ENCODE results near the gene MRPS18B.

The MRPS18B gene

GRCh38 chr6:30617565-30618269, at the start of gene MRPS18B:
Gene MRPS18B, plus strand, starts transcription at chr6:30617840. Its CDS starts 26 bp downstream, at chr6:30617866.
- peak; percentile 94 for DNase-seq (ENCODE audit: low spot score)

DNA sequence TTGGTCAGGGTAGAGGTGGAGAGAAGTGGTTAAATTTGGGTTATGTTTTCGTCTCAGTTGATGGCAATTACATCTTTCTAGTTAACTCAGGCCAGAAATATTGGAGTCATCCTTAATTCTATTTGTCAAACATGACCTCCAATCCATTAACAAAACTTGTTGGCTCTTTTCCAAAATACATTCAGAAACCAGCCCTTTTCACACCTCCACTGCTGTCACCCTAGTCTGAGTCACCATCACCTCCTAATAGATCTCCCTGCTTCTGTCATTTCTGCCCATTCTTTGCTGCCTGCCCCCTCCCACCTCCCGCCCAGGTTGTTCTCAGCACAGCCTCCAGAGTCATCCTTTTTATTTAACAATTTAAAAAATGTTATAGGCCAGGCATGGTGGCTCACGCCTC, 49.4 kb upstream of the MRPS18B start:
- no peak for DNase-seq (ENCODE audit: low spot score)

DNA sequence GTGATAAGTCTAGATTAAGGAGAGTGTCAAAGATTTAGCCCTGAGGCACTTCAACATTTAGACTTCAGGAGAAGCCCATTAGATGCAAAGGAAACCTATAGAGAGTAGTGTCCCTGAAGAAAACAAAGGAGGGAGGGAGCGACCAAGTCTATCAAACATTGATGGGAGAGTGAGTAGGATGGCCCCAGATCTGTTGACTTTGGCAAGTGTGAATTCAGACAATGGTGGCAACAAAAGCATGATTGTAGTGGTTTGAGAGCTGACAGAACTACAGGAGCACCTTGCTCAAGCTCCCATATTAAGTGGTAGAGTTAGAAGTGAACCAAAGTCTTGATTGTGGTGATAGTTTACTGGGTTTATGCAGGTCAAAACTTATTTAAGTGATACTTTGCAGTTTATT, 47.4 kb upstream of the MRPS18B start:
- no peak for DNase-seq (ENCODE audit: low spot score)

- DNase-seq (ENCODE audit: low spot score), result peak; percentile 30
Observed at GRCh38 chr6:30570740-30571074, 46.9 kb upstream of the MRPS18B start.

DNA sequence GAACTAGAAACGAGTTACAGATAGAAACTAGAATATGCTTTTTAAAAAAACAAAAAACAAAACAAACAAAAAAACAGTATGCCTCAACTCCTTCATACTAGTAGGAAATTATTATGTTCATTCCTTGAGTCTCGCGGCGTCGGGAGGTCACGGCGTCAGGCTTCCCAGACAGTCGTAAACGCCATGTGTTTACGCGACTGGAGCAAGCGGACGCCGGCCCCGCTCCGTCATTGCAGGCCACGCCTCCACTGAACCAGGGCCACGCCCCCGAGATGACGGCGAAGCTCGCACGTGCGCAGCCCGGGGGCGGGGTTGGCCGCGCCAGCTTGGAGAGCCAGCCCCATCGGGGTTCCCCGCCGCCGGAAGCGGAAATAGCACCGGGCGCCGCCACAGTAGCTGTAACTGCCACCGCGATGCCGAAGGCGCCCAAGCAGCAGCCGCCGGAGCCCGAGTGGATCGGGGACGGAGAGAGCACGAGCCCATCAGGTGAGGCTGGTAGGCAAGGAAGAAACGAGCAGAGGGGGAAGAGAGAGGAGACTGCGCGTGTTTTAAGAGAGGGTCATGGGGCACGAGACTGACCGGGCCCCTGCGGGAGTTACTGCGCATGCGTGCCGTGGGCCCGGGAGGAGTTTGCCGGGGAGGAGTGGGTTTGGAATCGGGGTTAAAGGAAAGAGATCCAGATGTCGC, 46.4 kb upstream of the MRPS18B start, which contains the start of gene ABCF1:
Gene ABCF1 (plus strand): TSS at position 368 of the 687 bp plus-strand sequence. CDS start 46 bp downstream, at position 414.
- DNase-seq (ENCODE audit: low spot score), result peak; percentile 99

DNA sequence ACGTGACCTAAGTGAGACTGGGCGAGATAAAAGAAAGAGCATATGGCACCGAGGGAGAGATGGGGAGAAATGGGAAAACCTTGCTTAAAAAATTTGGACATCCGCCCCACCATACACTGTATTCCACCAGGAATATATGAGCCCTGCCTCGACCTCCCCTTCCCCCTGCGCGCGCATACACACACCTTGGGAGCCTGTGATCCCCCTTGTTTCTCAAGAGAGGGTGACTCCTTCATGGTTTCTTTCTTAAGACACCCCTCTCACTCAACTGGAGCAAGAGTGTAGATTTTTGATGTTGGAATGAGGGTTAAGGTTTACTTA, 45.9 kb upstream of the MRPS18B start:
- DNase-seq (ENCODE audit: low spot score), result no peak

- no peak for DNase-seq (ENCODE audit: low spot score)
Observed at GRCh38 chr6:30572148-30572547, 45.5 kb upstream of the MRPS18B start.

DNA sequence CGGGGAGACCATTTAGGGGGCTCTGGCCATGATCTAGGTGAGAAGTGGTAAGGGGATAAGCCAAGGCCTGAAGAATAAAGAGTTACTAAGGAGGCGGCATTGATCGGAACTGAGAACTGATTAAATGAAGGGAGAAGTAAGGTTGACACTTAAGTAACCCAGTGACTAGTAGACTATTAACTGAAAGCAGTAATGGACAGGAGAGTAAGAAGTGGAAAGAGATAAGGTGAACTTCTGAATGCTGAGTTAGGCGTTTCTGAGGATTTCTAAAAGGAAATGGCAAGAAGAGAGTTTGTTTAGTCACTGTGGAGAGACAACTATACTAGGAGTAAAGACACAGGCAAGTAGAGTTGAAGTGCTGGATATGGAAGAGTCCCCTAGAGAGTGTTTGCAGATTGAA, 44.5 kb upstream of the MRPS18B start:
- no peak for DNase-seq (ENCODE audit: low spot score)

DNA sequence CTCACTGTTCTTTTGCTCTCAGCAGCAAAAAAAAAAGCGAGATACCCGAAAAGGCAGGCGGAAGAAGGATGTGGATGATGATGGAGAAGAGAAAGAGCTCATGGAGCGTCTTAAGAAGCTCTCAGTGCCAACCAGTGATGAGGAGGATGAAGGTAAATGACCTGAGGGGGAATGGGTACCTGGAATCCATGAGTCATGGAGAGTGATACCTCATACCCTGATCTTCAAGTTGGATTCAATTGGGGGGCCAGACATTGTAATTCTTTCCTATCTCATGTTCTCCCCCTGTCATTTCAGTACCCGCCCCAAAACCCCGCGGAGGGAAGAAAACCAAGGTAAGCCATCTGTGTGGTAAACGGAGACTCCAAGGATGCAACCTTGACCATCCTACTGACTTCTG, 39.6 kb upstream of the MRPS18B start:
- DNase-seq (ENCODE audit: low spot score), result no peak

- DNase-seq (ENCODE audit: low spot score), result no peak
Observed at GRCh38 chr6:30583921-30584320, 33.7 kb upstream of the MRPS18B start.

DNA sequence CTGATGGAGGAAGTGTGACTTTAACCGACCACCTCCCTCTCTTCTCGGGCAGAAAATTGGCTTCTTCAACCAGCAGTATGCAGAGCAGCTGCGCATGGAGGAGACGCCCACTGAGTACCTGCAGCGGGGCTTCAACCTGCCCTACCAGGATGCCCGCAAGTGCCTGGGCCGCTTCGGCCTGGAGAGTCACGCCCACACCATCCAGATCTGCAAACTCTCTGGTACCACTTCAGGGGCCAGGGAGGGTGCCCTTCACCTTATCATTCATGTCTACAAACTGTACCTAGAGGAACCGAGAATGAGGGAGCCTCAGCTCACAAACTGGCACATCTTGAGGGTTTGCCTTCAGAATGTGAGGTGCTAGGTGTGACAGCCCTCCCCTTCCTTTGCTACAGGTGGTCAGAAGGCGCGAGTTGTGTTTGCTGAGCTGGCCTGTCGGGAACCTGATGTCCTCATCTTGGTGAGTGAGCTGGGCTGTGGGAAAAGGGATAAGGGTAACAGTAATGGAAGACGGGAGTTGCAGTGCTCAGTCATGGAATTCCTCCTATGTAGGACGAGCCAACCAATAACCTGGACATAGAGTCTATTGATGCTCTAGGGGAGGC, 27.8 kb upstream of the MRPS18B start:
- DNase-seq (ENCODE audit: low spot score), result no peak

- DNase-seq (ENCODE audit: low spot score), result no peak
Observed at GRCh38 chr6:30590509-30590908, 27.1 kb upstream of the MRPS18B start.

DNA sequence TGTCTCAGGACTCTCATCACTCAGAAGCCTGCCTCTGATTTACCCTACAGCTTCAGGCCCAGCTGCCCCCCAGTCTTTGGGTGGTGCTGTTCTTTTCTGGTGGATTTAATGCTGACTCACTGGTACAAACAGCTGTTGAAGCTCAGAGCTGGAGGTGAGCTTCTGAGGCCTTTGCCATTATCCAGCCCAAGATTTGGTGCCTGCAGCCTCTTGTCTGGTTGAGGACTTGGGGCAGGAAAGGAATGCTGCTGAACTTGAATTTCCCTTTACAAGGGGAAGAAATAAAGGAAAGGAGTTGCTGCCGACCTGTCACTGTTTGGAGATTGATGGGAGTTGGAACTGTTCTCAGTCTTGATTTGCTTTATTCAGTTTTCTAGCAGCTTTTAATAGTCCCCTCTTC, 26.6 kb upstream of the MRPS18B start:
- peak; percentile 52 for DNase-seq (ENCODE audit: low spot score)

GRCh38 chr6:30592287-30592686, 25.4 kb upstream of the MRPS18B start:
- DNase-seq (ENCODE audit: low spot score), result no peak

- peak; percentile 82 for DNase-seq (ENCODE audit: low spot score)
Observed at GRCh38 chr6:30597315-30598144, 20.1 kb upstream of the MRPS18B start.

DNA sequence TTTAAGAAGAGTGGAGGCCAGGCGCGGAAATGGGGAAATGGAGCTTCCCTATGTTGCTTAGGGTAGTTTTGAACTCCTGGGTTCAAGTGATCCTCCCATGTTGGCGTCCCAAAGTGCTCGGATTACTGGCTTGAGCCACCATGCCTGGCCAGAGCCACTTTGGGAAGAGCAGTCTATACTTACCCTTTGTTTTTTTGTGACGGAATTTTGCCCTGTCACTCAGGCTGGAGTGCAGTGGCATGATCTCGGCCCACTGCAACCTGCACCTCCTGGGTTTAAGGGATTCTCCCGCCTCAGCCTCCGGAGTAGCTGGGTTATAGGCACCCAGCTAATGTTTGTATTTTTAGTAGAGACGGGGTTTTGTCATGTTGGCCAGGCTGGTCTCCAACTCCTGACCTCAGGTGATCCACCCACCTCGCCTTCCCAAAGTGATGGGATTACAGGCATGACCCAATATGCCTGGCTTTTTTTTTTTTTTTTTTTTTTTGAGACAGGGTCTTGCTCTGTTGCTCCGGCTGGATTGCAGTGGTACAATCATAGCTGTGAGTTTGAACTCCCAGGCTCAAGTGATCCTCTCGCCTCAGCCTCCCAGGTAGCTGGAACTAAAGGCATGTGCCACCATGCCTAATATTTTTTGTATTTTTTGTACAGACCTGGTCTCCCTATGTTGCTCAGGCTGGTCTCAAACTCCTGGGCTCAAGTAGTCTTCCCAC, 18.6 kb upstream of the MRPS18B start:
- no peak for DNase-seq (ENCODE audit: low spot score)

GRCh38 chr6:30599625-30600324, 17.9 kb upstream of the MRPS18B start:
- DNase-seq (ENCODE audit: low spot score), result no peak

DNA sequence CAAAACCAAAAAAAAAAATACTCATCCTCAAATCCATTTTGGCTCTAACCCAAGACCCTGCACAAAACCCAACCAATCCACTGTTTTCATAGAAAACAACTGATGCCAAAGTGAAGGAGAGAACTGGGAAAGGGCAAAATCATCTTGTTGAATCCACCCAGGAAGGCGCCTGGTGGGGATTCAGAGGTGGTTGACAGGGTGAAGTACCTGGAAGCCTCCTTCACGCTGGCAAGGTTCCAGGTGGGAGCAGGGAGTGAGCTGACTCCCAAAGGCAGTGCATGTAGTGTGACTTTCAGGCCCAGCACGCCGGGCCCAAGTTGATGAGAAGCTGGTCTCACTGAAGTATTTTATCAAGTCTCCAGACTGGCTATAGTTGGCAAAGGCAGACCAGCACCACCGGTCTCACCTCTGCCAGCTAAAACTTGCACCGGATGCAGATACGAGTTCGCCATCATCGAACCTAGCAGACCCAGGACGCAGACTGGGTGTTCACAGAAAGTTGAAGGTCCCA, 17.1 kb upstream of the MRPS18B start:
- no peak for DNase-seq (ENCODE audit: low spot score)

DNA sequence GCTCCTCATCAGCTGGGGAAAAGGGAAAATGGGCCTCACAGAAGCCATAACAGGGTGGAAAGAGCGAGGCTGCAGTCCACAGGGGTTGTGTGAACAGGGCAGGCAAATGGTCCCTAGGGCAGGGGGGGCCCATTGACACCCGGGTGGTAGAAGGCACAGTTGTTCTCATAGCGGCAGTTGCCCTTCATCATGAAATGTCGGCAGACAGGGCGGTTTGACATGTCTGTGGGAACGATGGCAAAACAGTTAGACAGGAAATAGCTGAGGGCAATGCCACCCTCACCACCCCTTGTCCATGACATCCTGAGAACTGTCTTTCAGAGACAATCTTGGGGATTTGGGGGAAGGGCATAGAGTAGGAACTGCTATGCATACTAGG, 16.2 kb upstream of the MRPS18B start:
- DNase-seq (ENCODE audit: low spot score), result no peak

DNA sequence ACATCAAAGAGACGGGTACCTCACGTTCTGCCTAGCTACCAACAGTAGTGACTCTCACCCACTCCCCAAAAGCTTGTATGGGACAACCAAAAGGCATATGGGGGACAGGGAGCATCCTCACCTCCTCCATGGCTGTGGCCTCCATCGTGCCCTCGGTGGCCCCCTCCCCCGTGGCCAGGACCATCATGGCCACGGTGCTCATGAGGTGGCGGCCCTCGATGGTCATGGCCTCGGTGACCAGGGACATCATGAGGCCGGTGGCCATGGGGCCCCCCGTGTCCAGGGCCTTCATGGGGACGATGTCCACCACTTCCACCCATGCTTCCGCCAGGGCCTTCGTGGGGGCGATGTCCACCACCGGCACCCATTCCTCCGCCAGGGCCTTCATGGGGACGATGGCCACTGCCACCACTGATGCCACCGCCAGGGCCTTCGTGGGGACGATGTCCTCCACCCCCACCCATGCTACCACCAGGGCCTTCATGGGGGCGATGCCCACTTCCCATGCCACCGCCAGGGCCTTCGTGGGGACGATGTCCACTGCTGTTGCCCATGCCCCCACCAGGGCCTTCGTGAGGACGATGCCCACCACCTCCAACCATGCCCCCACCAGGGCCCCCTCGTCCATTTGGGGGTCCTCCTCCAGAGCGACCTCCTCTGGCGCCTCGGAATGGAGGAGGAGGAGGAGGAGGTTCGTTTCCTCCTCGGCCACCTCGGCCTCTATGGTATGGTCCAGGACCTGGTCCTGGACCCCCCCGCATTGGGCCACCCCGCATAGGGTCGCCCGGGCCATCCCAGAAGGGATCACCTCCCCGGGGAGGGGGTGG, 15.6 kb upstream of the MRPS18B start:
- no peak for DNase-seq (ENCODE audit: low spot score)
